Keratinocyte (primary cell): ENCODE measurements around the gene ZNF24. TPM values are rescaled to one million over a fixed set of nuclear protein-coding genes. Genes with fewer than 3 reads are reported as not detected.

Experiments used
- DNase-seq: peaks from one replicate; pipeline ENCODE4 v3.0.0-alpha.2; 2011; ENCODE audit warnings: low read depth, missing footprints, low spot score
- FAIRE-seq: peaks from 2 replicates; lab custom pipeline; 2011; peaks lifted over from hg19 to GRCh38; lab: Jason Lieb, UNC
- H2AFZ ChIP-seq: 2 replicates; pipeline ENCODE4 v1.6.0; 2012; ENCODE audit warnings: low read length, control low read depth, inconsistent platforms; ENCODE audit not compliant: control insufficient read depth
- H3K27ac ChIP-seq: 2 replicates; pipeline ENCODE4 v1.5.1; 2011; ENCODE audit warnings: low read length; ENCODE audit not compliant: control insufficient read depth, insufficient read depth
- H3K27me3 ChIP-seq: 3 replicates; pipeline ENCODE4 v1.6.0; 2011; ENCODE audit warnings: low read length; ENCODE audit not compliant: control insufficient read depth, insufficient read depth; ENCODE audit errors: extremely low read depth
- H3K36me3 ChIP-seq, 2 experiments: 2 replicates in 1 of 2; 3 replicates in 1 of 2; pipeline ENCODE4 v1.5.1; 2011; ENCODE audit warnings: low read length in 2 of 2, mild to moderate bottlenecking in 1 of 2; ENCODE audit not compliant: control insufficient read depth in 2 of 2, insufficient read depth in 2 of 2; ENCODE audit errors: extremely low read depth in 1 of 2
- H3K4me1 ChIP-seq: 3 replicates; pipeline ENCODE4 v1.5.1; 2011; ENCODE audit warnings: low read length; ENCODE audit not compliant: control insufficient read depth, insufficient read depth; ENCODE audit errors: extremely low read depth
- H3K4me2 ChIP-seq: 3 replicates; pipeline ENCODE4 v1.6.0; 2011; ENCODE audit warnings: low read depth, low read length; ENCODE audit not compliant: control insufficient read depth, insufficient read depth; ENCODE audit errors: extremely low read depth
- H3K4me3 ChIP-seq, 3 experiments: fragments of 200-600 bp in 1 of 3; sonication (generic) in 1 of 3; 2 replicates in 2 of 3; 3 replicates in 1 of 3; pipeline ENCODE4 v1.5.1; 2011 to 2016; ENCODE audit warnings: low read length in 3 of 3, mild to moderate bottlenecking in 3 of 3, control low read depth in 2 of 3, inconsistent platforms in 1 of 3, low read depth in 1 of 3, mixed read lengths in 1 of 3, mixed run types in 1 of 3, moderate library complexity in 1 of 3; ENCODE audit not compliant: control insufficient read depth in 2 of 3, insufficient read depth in 2 of 3; ENCODE audit errors: extremely low read depth in 1 of 3
- H3K79me2 ChIP-seq: 2 replicates; pipeline ENCODE4 v1.6.0; 2012; ENCODE audit warnings: low read length; ENCODE audit not compliant: control insufficient read depth, insufficient read depth
- H3K9ac ChIP-seq: 3 replicates; pipeline ENCODE4 v1.6.0; 2011; ENCODE audit warnings: low read length; ENCODE audit not compliant: control insufficient read depth, insufficient read depth; ENCODE audit errors: extremely low read depth
- H3K9me1 ChIP-seq: 3 replicates; pipeline ENCODE4 v1.6.0; 2011; ENCODE audit warnings: low read length; ENCODE audit not compliant: control insufficient read depth, insufficient read depth; ENCODE audit errors: extremely low read depth
- H3K9me3 ChIP-seq: 2 replicates; pipeline ENCODE4 v1.5.1; 2012; ENCODE audit warnings: low read depth, low read length; ENCODE audit not compliant: control insufficient read depth
- H4K20me1 ChIP-seq: 3 replicates; pipeline ENCODE4 v1.6.0; 2011; ENCODE audit warnings: low read length; ENCODE audit not compliant: control insufficient read depth, insufficient read depth; ENCODE audit errors: extremely low read depth
- EZH2 ChIP-seq: IDR thresholded peaks from one replicate; pipeline ENCODE4 v1.6.1; 2012; ENCODE audit warnings: inconsistent platforms, mild to moderate bottlenecking, low read length, moderate library complexity
- dilution Hi-C: fragments of 300-500 bp; cut with MboI; formaldehyde crosslinking; loops from one replicate; pipeline ENCODE4 v1.7.0; 2020; ENCODE audit warnings: low sequenced_read_pairs; ENCODE audit not compliant: extremely low pct_ligation_motif_present
- polyA plus RNA-seq, 5 experiments: library from polyadenylated mRNA; depleted of rRNA in 3 of 5; stranded (reverse) in 3 of 5; stranded (forward) in 1 of 5; unstranded in 1 of 5; fragments of >200 nt; gene quantifications; 1 replicate in 1 of 5; 2 replicates in 3 of 5; 3 replicates in 1 of 5; pipeline versions ENCODE4 v1.2.1 to v1.2.3, GENCODE V29; 2011 to 2012; ENCODE audit warnings: missing spikeins in 2 of 5, low read depth in 1 of 5, low replicate concordance in 1 of 5
- TF ChIP-seq, protein P1 (sequence below), 3 experiments: IDR thresholded peaks in 1 of 3; conservative IDR thresholded peaks in 1 of 3; optimal IDR thresholded peaks in 1 of 3; 2 replicates in 2 of 3; 3 replicates in 1 of 3; pipeline versions ENCODE3 to v1.5.1; 2011; ENCODE audit warnings: low read length in 3 of 3, mild to moderate bottlenecking in 3 of 3, moderate library complexity in 2 of 3, control low read depth in 1 of 3, inconsistent platforms in 1 of 3; ENCODE audit not compliant: insufficient read depth in 2 of 3; ENCODE audit errors: extremely low read depth in 1 of 3

The ZNF24 gene
- polyA plus RNA-seq, 1 donor (not counting 4 experiments of a cell fraction or from before 2014, with no cell fraction given): 20.3 TPM

DNA sequence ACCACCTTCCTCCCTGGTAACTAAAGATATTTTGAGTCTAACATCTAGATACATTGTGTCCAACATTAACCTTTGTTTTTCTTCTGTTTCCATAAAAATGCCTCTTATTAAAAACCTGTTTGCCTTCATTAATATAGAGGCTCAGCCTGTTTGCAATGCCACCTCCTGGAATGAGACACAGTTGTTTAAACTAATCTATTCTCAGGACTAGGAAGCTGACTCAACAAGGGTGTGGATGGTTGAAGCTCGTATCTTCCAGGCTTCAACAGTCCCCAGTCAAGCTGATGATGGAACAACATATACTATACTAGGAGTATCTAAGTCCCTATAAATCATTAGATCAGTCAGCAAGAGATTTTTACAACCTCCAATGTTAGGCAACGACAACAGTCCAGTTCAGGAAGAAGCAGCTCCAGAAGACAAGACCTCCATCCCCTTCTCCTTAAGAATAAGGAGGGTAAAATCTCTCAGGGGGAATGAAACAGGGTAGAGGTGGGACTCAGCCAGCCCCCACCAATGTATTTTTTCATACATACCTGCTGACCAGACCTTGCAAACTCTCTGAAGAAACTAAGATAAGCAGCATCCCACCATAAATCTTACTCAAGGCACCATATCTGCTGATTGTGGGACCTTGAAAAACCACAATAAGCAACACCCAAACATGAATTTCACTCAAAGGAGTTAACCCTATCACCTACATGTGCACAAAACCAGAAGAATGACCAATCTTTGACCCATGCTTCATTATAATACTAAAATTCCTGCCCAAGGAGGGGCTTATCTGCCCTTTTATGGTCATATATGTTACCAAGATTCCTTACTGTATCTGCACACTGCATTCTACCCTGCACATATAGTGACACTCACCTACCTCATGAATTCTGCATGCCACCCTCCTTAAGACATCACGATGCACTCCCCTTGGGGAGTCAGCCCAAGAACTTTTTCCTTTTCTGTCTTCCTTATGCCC lies 21.4 kb downstream of the ZNF24 start:
- Histone ChIP-seq H3K36me3 (no peaks in the 10 kb centered on the region), H3K27ac (no peak overlapping the region), H3K9ac (no peak overlapping the region), H3K4me2 (no peak overlapping the region), H3K4me3 (no peak overlapping the region), H2AFZ (no peak overlapping the region), H3K4me1 (peaks cover 2% of the 10 kb centered on the region), H4K20me1 (no peaks in the 10 kb centered on the region), H3K9me3 (no peaks in the 10 kb centered on the region), H3K79me2 (no peaks in the 10 kb centered on the region), H3K9me1 (no peaks in the 10 kb centered on the region), H3K27me3 (no peaks in the 10 kb centered on the region)
- DNase-seq (no peak), FAIRE-seq (no peak)
- TF ChIP-seq, protein P1, sequence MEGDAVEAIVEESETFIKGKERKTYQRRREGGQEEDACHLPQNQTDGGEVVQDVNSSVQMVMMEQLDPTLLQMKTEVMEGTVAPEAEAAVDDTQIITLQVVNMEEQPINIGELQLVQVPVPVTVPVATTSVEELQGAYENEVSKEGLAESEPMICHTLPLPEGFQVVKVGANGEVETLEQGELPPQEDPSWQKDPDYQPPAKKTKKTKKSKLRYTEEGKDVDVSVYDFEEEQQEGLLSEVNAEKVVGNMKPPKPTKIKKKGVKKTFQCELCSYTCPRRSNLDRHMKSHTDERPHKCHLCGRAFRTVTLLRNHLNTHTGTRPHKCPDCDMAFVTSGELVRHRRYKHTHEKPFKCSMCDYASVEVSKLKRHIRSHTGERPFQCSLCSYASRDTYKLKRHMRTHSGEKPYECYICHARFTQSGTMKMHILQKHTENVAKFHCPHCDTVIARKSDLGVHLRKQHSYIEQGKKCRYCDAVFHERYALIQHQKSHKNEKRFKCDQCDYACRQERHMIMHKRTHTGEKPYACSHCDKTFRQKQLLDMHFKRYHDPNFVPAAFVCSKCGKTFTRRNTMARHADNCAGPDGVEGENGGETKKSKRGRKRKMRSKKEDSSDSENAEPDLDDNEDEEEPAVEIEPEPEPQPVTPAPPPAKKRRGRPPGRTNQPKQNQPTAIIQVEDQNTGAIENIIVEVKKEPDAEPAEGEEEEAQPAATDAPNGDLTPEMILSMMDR (optimal IDR thresholded peaks at IDR 0.05 in 1 of 3, IDR thresholded peaks at IDR 0.05 in 1 of 3, conservative IDR thresholded peaks at IDR 0.05 in 1 of 3; ENCODE audit: extremely low read depth in 1 of 3, insufficient read depth in 2 of 3, low read length in 3 of 3): no peak
- no peak for TF ChIP-seq EZH2
- dilution Hi-C loops: no loop called here

DNA sequence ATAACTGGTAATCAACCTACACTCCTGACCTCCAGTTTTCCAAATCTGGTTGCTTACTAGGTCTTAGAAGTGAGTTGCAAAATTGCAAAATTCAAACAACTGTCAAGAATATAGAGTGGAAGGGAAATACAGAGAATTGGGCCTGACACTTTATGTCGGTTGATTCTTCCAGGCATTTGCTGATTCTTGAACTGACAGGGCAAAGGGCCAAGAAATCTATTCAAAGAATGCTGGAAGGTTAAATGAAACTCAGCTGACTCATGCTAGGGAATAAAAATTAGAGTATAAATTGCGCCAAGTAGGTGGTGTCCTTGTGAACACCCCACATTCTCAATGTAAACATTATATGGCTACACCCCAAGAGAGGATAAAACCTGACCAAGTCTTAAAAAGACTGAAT lies 32.7 kb downstream of the ZNF24 start:
- peaks cover 5% of the 10 kb centered on the region for H3K4me1 ChIP-seq
- peaks cover 8 to 9% of the 10 kb centered on the region in 2 experiments for H3K36me3 ChIP-seq
- TF ChIP-seq, protein P1 (optimal IDR thresholded peaks at IDR 0.05 in 1 of 3, IDR thresholded peaks at IDR 0.05 in 1 of 3, conservative IDR thresholded peaks at IDR 0.05 in 1 of 3; ENCODE audit: extremely low read depth in 1 of 3, insufficient read depth in 2 of 3, low read length in 3 of 3): no peak
- TF ChIP-seq EZH2: no peak
- H3K4me3 ChIP-seq: no peak overlapping the region
- no peaks in the 10 kb centered on the region for H3K27me3 ChIP-seq
- no peaks in the 10 kb centered on the region for H3K9me1 ChIP-seq
- dilution Hi-C loops: no loop called here
- H3K9me3 ChIP-seq: peaks cover 22% of the 10 kb centered on the region
- H4K20me1 ChIP-seq: no peaks in the 10 kb centered on the region
- no peak overlapping the region for H3K9ac ChIP-seq
- FAIRE-seq (no peak), DNase-seq (no peak)
- H3K79me2 ChIP-seq: no peaks in the 10 kb centered on the region
- no peak overlapping the region for H3K27ac ChIP-seq
- no peak overlapping the region for H3K4me2 ChIP-seq
- H2AFZ ChIP-seq: no peak overlapping the region
